IPS-18a (cell line): ENCODE data around the gene THOC2.

Experiments
- H3K27ac ChIP-seq: one replicate; pipeline ENCODE4 v1.5.1; 2013; ENCODE audit warnings: low read length
- H3K27me3 ChIP-seq: one replicate; pipeline ENCODE4 v1.6.1; 2013; ENCODE audit warnings: mild to moderate bottlenecking, low read length; ENCODE audit not compliant: control insufficient read depth, insufficient read depth
- H3K36me3 ChIP-seq: one replicate; pipeline ENCODE4 v1.6.1; 2013; ENCODE audit warnings: low read depth, low read length; ENCODE audit not compliant: control insufficient read depth
- H3K4me1 ChIP-seq: one replicate; pipeline ENCODE4 v1.6.1; 2013; ENCODE audit warnings: low read depth, low read length; ENCODE audit not compliant: control insufficient read depth
- H3K4me3 ChIP-seq: one replicate; pipeline ENCODE4 v1.5.1; 2013; ENCODE audit warnings: low read length
- H3K9ac ChIP-seq: one replicate; pipeline ENCODE4 v1.6.1; 2013; ENCODE audit warnings: mild to moderate bottlenecking, low read length, moderate library complexity
- H3K9me3 ChIP-seq: one replicate; pipeline ENCODE4 v1.6.1; 2013; ENCODE audit warnings: low read depth, low read length; ENCODE audit not compliant: control insufficient read depth

THOC2 gene

DNA sequence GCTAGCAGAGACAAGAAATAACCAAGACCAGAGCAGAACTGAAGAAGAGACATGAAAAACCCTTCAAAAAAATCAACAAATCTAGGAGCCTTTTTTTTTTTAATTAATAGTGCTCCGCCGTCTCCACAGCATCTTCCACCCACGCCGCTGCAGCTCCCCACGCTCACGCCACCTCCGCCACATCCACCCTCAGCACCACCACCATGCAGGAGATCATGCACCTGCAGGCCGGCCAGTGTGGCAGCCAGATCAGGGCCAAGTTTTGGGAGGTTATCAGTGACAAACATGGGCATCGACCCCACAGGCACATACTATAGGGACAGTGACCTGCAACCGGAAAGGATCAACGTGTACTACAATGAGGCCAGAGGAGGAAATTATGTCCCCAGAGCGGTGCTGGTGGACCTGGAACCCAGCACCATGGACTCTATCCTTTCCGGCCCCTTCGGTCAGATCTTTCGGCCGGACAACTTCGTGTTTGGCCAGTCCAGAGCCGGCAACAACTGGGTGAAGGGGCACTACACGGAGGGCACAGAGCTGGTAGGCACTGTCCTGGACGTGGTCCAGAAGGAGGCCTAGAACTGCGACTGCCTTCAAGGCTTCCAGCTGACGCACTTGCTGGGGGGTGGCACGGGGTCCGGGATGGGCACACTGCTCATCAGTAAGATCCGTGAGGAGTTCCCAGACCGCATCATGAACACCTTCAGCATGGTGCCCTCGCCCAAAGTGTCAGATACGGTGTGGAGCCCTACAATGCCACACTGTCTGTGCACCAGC is 171.2 kb downstream of the THOC2 start:
- Histone ChIP-seq H3K27me3 (no peaks in the 10 kb centered on the region), H3K36me3 (no peaks in the 10 kb centered on the region), H3K9ac (no peak overlapping the region), H3K4me1 (no peaks in the 10 kb centered on the region), H3K4me3 (no peak overlapping the region), H3K9me3 (peaks cover 4% of the 10 kb centered on the region), H3K27ac (no peak overlapping the region)

DNA sequence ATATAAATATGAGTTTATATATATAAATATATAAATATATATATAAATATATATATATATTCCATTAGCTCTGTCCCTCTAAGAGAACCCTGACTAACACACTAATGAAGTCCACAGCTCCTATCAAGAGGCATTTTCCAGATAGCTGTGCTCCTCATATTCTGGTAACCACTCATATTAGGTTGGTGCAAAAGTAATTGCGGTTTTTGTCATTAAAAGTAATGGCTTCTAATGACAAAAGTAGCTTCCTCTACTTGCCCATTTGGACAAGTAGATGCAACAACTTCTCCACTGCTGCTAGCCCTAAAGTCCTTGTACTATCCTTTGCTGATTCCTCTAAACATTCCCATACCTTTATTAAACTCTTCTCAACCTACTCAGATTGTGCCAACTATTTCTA is 182.0 kb downstream of the THOC2 start:
- H3K4me1 ChIP-seq, result no peaks in the 10 kb centered on the region
- no peak overlapping the region for H3K27ac ChIP-seq
- no peaks in the 10 kb centered on the region for H3K27me3 ChIP-seq
- H3K9me3 ChIP-seq, result peaks cover 4% of the 10 kb centered on the region
- no peak overlapping the region for H3K9ac ChIP-seq
- no peak overlapping the region for H3K4me3 ChIP-seq
- no peaks in the 10 kb centered on the region for H3K36me3 ChIP-seq
